SK-N-MC (cell line): ENCODE data around the gene PIK3C3.

Experiments
- EZH2 ChIP-seq: fragments of 200-600 bp; sonication (generic); IDR thresholded peaks from one replicate; pipeline ENCODE4 v1.6.1; 2017; ENCODE audit warnings: antibody characterized with exemption
- FOXP2 ChIP-seq: optimal IDR thresholded peaks from 2 replicates; pipeline ENCODE3; 2011; ENCODE audit warnings: mild to moderate bottlenecking, moderate library complexity; ENCODE audit not compliant: insufficient read depth; ENCODE audit errors: extremely low read length, control extremely low read depth
- POLR2AphosphoS5 ChIP-seq: IDR thresholded peaks from 2 replicates; pipeline ENCODE4 v1.6.1; 2012; ENCODE audit warnings: mild to moderate bottlenecking, low read depth, low read length, borderline replicate concordance

GRCh38 chr18:41922841-41923240 lies 32.2 kb upstream of the PIK3C3 start:
- TF ChIP-seq POLR2AphosphoS5: no peak
- no peak for TF ChIP-seq EZH2
- no peak for TF ChIP-seq FOXP2
